OCI-LY7 (cell line): ENCODE measurements around the gene NXPE4. TPM values are rescaled to one million over a fixed set of nuclear protein-coding genes. Genes with fewer than 3 reads are reported as not detected.
"Not testable (repeated sequence)": the region's sequence is repeated elsewhere in the genome, so short reads cannot be mapped to it uniquely, and the experiment has no call there.

Source experiments
- BruUV-seq: library from RNA; stranded (reverse); fragments of 400-500 nt; replicated peaks from 2 replicates; lab custom pipeline; 2021; lab: Mats Ljungman, UMichigan
- CTCF ChIA-PET: fragments of 300-600 bp; sonication (Branson Sonifier 250); formaldehyde crosslinking; loops from one replicate; lab custom pipeline; 2022; ENCODE audit warnings: antibody characterized with exemption; ENCODE audit not compliant: unreplicated experiment; lab: Charles Lee
- POLR2A ChIA-PET: fragments of 300-600 bp; sonication (Branson Sonifier 250); formaldehyde crosslinking; loops from one replicate; lab custom pipeline; 2022; ENCODE audit warnings: antibody characterized with exemption; lab: Charles Lee
- DNase-seq: peaks from one replicate; pipeline ENCODE4 v3.0.0-alpha.2; 2015; ENCODE audit warnings: low spot score
- H2AFZ ChIP-seq: fragments of 200-600 bp; sonication (generic), shearing (Covaris generic); 2 replicates; pipeline ENCODE4 v1.6.1; 2014; ENCODE audit warnings: mild to moderate bottlenecking, antibody characterized with exemption, low read length, moderate library complexity
- H3K27ac ChIP-seq: fragments of 200-600 bp; sonication (generic); 2 replicates; pipeline ENCODE4 v1.5.1; 2014; ENCODE audit warnings: mixed run types, low read depth, mild to moderate bottlenecking, moderate library complexity, low read length, inconsistent platforms; ENCODE audit not compliant: poor library complexity, severe bottlenecking
- H3K36me3 ChIP-seq: fragments of 200-600 bp; sonication (generic); 2 replicates; pipeline ENCODE4 v1.6.1; 2014; ENCODE audit warnings: mild to moderate bottlenecking, antibody characterized with exemption, low read length, moderate library complexity, mixed read lengths; ENCODE audit not compliant: insufficient read depth
- H3K4me1 ChIP-seq: fragments of 200-600 bp; sonication (generic); 2 replicates; pipeline ENCODE4 v1.5.1; 2014; ENCODE audit warnings: mild to moderate bottlenecking, low read length; ENCODE audit not compliant: insufficient read depth, poor library complexity, severe bottlenecking
- H3K4me2 ChIP-seq: fragments of 200-600 bp; sonication (generic); 2 replicates; pipeline ENCODE4 v1.6.1; 2014; ENCODE audit warnings: mild to moderate bottlenecking, low read length
- H3K4me3 ChIP-seq: fragments of 200-600 bp; sonication (generic); 2 replicates; pipeline ENCODE4 v1.5.1; 2014; ENCODE audit warnings: mild to moderate bottlenecking, low read depth, low read length; ENCODE audit not compliant: poor library complexity, severe bottlenecking
- H3K79me2 ChIP-seq: fragments of 200-600 bp; sonication (generic); 2 replicates; pipeline ENCODE4 v1.6.1; 2016; ENCODE audit warnings: low read depth, mild to moderate bottlenecking, low read length, moderate library complexity, mixed read lengths; ENCODE audit not compliant: insufficient read depth
- H3K9me2 ChIP-seq: fragments of 200-600 bp; sonication (generic); 2 replicates; pipeline ENCODE4 v1.6.1; 2016; ENCODE audit warnings: mild to moderate bottlenecking, low read length, mixed read lengths; ENCODE audit not compliant: insufficient read depth
- H3K9me3 ChIP-seq: fragments of 200-600 bp; sonication (generic); 2 replicates; pipeline ENCODE4 v1.6.1; 2014; ENCODE audit warnings: mild to moderate bottlenecking, mixed run types, low read length, mixed read lengths
- H4K20me1 ChIP-seq: fragments of 200-600 bp; sonication (generic); 2 replicates; pipeline ENCODE4 v1.6.1; 2014; ENCODE audit warnings: mild to moderate bottlenecking, antibody characterized with exemption, low read length, moderate library complexity, mixed read lengths; ENCODE audit not compliant: insufficient read depth
- CTCF ChIP-seq: fragments of 200-600 bp; sonication (generic); conservative IDR thresholded peaks from 2 replicates; pipeline ENCODE4 v1.5.1; 2014; ENCODE audit warnings: mild to moderate bottlenecking, antibody characterized with exemption, low read length, moderate library complexity, mixed read lengths
- EZH2phosphoT487 ChIP-seq: fragments of 200-600 bp; sonication (generic); IDR thresholded peaks from 2 replicates; pipeline ENCODE4 v1.6.1; 2018; ENCODE audit warnings: low read depth, borderline replicate concordance, mild to moderate bottlenecking, mixed run types, antibody characterized with exemption, low read length, moderate library complexity, mixed read lengths
- intact Hi-C: fragments of 100-400 bp; cut with micrococcal nuclease; formaldehyde crosslinking; loops from one replicate; pipeline ENCODE4 v1.10.0; 2022; ENCODE audit not compliant: unreplicated experiment
- total RNA-seq, 2 experiments: library from RNA; depleted of rRNA in 1 of 2; stranded (reverse); fragments of >200 nt in 1 of 2; shearing (Covaris generic) in 1 of 2; gene quantifications; 2 replicates each; pipeline ENCODE4 v1.2.3, GENCODE V29; 2014 to 2022

NXPE4 gene
- total RNA-seq, 2 experiments from 2014 or later, result not detected

GRCh38 chr11:114616516-114616915, 20.9 kb upstream of the NXPE4 start:
- Histone ChIP-seq H3K4me1 (no peaks in the 10 kb centered on the region), H3K4me2 (no peak overlapping the region), H4K20me1 (no peaks in the 10 kb centered on the region), H3K79me2 (no peaks in the 10 kb centered on the region), H3K9me3 (peaks cover 54% of the 10 kb centered on the region), H3K36me3 (no peaks in the 10 kb centered on the region), H2AFZ (no peak overlapping the region), H3K9me2 (no peaks in the 10 kb centered on the region), H3K4me3 (no peak overlapping the region), H3K27ac (no peak overlapping the region)
- no peak for TF ChIP-seq CTCF
- no peak for DNase-seq
- BruUV-seq, result no TSS peak
- intact Hi-C loops, result no loop called here
- ChIA-PET POLR2A (no interaction called here), CTCF (no interaction called here)

GRCh38 chr11:114615448-114616361, 20.1 kb upstream of the NXPE4 start:
- CTCF ChIA-PET, result no interaction called here
- Histone ChIP-seq H3K4me3 (no peak overlapping the region), H4K20me1 (no peaks in the 10 kb centered on the region), H3K4me1 (no peaks in the 10 kb centered on the region), H2AFZ (no peak overlapping the region), H3K4me2 (no peak overlapping the region), H3K9me3 (peaks cover 46% of the 10 kb centered on the region), H3K36me3 (no peaks in the 10 kb centered on the region), H3K9me2 (no peaks in the 10 kb centered on the region), H3K27ac (no peak overlapping the region), H3K79me2 (no peaks in the 10 kb centered on the region)
- no peak for DNase-seq
- TF ChIP-seq EZH2phosphoT487 (no peak), CTCF (no peak)
- POLR2A ChIA-PET, result no interaction called here
- no TSS peak for BruUV-seq
- intact Hi-C loops, result no loop called here

- Histone ChIP-seq H3K9me3 (peaks cover 41% of the 10 kb centered on the region), H3K9me2 (no peaks in the 10 kb centered on the region), H3K4me2 (no peak overlapping the region), H3K4me1 (no peaks in the 10 kb centered on the region), H4K20me1 (no peaks in the 10 kb centered on the region), H3K27ac (no peak overlapping the region), H2AFZ (no peak overlapping the region), H3K36me3 (no peaks in the 10 kb centered on the region), H3K4me3 (no peak overlapping the region), H3K79me2 (no peaks in the 10 kb centered on the region)
- TF ChIP-seq CTCF (no peak), EZH2phosphoT487 (no peak)
- CTCF ChIA-PET, result no interaction called here
- POLR2A ChIA-PET, result no interaction called here
- no TSS peak for BruUV-seq
- intact Hi-C loops, result no loop called here
- DNase-seq, result no peak
Measured at GRCh38 chr11:114614127-114614720, 18.6 kb upstream of the NXPE4 start.

- H3K4me1 ChIP-seq, POLR2A ChIA-PET, H3K79me2 ChIP-seq, H3K9me2 ChIP-seq, H3K4me2 ChIP-seq, H2AFZ ChIP-seq, CTCF ChIA-PET, H3K36me3 ChIP-seq, DNase-seq, H4K20me1 ChIP-seq, BruUV-seq, H3K4me3 ChIP-seq, intact Hi-C loops, H3K27ac ChIP-seq: not testable (repeated sequence)
- H3K9me3 ChIP-seq, result peaks cover 33% of the 10 kb centered on the region
Measured at GRCh38 chr11:114613094-114613493, 17.5 kb upstream of the NXPE4 start.
